Measurements from ENCODE around the gene MED27. TPM values are rescaled to one million over a fixed set of nuclear protein-coding genes. Genes with fewer than 3 reads are reported as not detected.

The MED27 gene
- total and polyA plus RNA-seq, 7 experiments from 2014 or later: 11.5 to 44.2 (median 25.7) TPM

GRCh38 chr9:131999692-132000551, 79.7 kb downstream of the MED27 start:
- Mint-ChIP-seq H3K36me3 (peaks cover 10 to 39% (median 25%) of the 10 kb centered on the region in 5 donors), H3K27me3 (no peaks in the 10 kb centered on the region), H3K27ac (peak overlapping the region in 1 of 9 donors; percentile 38), H3K9me3 (peaks cover 0 to 2% (median 0%) of the 10 kb centered on the region in 11 donors), H3K4me1 (peaks cover 10 to 45% (median 26%) of the 10 kb centered on the region in 7 donors), H3K4me3 (no peak overlapping the region)
- no peak overlapping the region for H3K27ac ChIP-seq (ENCODE audit: low read depth, low read length)
- ChIA-PET CTCF (no interaction called here), POLR2A (no interaction called here)
- no peaks in the 10 kb centered on the region for H3K9me3 ChIP-seq (ENCODE audit: control insufficient read depth in 2 of 3, low read length in 3 of 3)
- ATAC-seq (no peak), DNase-seq (no peak)
- no peaks in the 10 kb centered on the region for H3K27me3 ChIP-seq (ENCODE audit: control insufficient read depth in 2 of 2, insufficient read depth in 2 of 2, low read length in 2 of 2)
- no peaks in the 10 kb centered on the region for H3K4me1 ChIP-seq (ENCODE audit: control insufficient read depth in 2 of 2, insufficient read depth in 2 of 2, low read length in 2 of 2)
- H3K36me3 ChIP-seq (ENCODE audit: control insufficient read depth in 2 of 3, insufficient read depth in 3 of 3, low read length in 3 of 3): peaks cover 0 to 11% (median 0%) of the 10 kb centered on the region in 3 experiments
- no peak overlapping the region for H3K4me3 ChIP-seq (ENCODE audit: low read length)
- intact Hi-C loops (cut with micrococcal nuclease): no loop called here

- Mint-ChIP-seq H3K4me1 (peaks cover 6 to 27% (median 11%) of the 10 kb centered on the region in 7 donors), H3K27ac (no peak overlapping the region), H3K4me3 (no peak overlapping the region), H3K36me3 (peaks cover 10 to 47% (median 28%) of the 10 kb centered on the region in 5 donors), H3K9me3 (peaks cover 0 to 2% (median 0%) of the 10 kb centered on the region in 11 donors), H3K27me3 (no peaks in the 10 kb centered on the region)
- Histone ChIP-seq H3K4me3 (ENCODE audit: low read length) (no peak overlapping the region), H3K36me3 (ENCODE audit: control insufficient read depth in 2 of 3, insufficient read depth in 3 of 3, low read length in 3 of 3) (peaks cover 0 to 16% (median 0%) of the 10 kb centered on the region in 3 experiments), H3K27me3 (ENCODE audit: control insufficient read depth in 2 of 2, insufficient read depth in 2 of 2, low read length in 2 of 2) (no peaks in the 10 kb centered on the region), H3K4me1 (ENCODE audit: control insufficient read depth in 2 of 2, insufficient read depth in 2 of 2, low read length in 2 of 2) (no peaks in the 10 kb centered on the region), H3K9me3 (ENCODE audit: control insufficient read depth in 2 of 3, low read length in 3 of 3) (no peaks in the 10 kb centered on the region), H3K27ac (ENCODE audit: low read depth, low read length) (no peak overlapping the region)
- intact Hi-C loops (cut with micrococcal nuclease): no loop called here
- ATAC-seq (no peak), DNase-seq (no peak)
- ChIA-PET POLR2A (no interaction called here), CTCF (no interaction called here)
These were observed 81.9 kb downstream of the MED27 start for GRCh38 chr9:131997779-131998178.

- H3K4me3 ChIP-seq (ENCODE audit: low read length): no peak overlapping the region
- H3K27ac ChIP-seq (ENCODE audit: low read depth, low read length): no peak overlapping the region
- ChIA-PET CTCF (interaction anchor here (0.6 kb wide), 1 partner anchor 236 kb away, joined by 3 read pairs; no protein-coding TSS in a partner anchor), POLR2A (no interaction called here)
- peaks cover 6 to 22% (median 11%) of the 10 kb centered on the region in 7 donors for H3K4me1 Mint-ChIP-seq
- no peak for ATAC-seq
- H3K4me1 ChIP-seq (ENCODE audit: control insufficient read depth in 2 of 2, insufficient read depth in 2 of 2, low read length in 2 of 2): no peaks in the 10 kb centered on the region
- H3K36me3 Mint-ChIP-seq: peaks cover 8 to 44% (median 29%) of the 10 kb centered on the region in 5 donors
- no peaks in the 10 kb centered on the region for H3K9me3 ChIP-seq (ENCODE audit: control insufficient read depth in 2 of 3, low read length in 3 of 3)
- no peaks in the 10 kb centered on the region for H3K27me3 ChIP-seq (ENCODE audit: control insufficient read depth in 2 of 2, insufficient read depth in 2 of 2, low read length in 2 of 2)
- no peak overlapping the region for H3K4me3 Mint-ChIP-seq
- H3K27ac Mint-ChIP-seq: no peak overlapping the region
- intact Hi-C loops (cut with micrococcal nuclease): no loop called here
- peaks cover 0 to 2% (median 0%) of the 10 kb centered on the region in 11 donors for H3K9me3 Mint-ChIP-seq
- H3K36me3 ChIP-seq (ENCODE audit: control insufficient read depth in 2 of 3, insufficient read depth in 3 of 3, low read length in 3 of 3): peaks cover 0 to 16% (median 0%) of the 10 kb centered on the region in 3 experiments
- no peaks in the 10 kb centered on the region for H3K27me3 Mint-ChIP-seq
- no peak for DNase-seq
These were observed 82.6 kb downstream of the MED27 start for GRCh38 chr9:131997076-131997475.

- Histone ChIP-seq H3K27ac (ENCODE audit: low read depth, low read length) (no peak overlapping the region), H3K9me3 (ENCODE audit: control insufficient read depth in 2 of 3, low read length in 3 of 3) (no peaks in the 10 kb centered on the region), H3K4me3 (ENCODE audit: low read length) (no peak overlapping the region), H3K4me1 (ENCODE audit: control insufficient read depth in 2 of 2, insufficient read depth in 2 of 2, low read length in 2 of 2) (no peaks in the 10 kb centered on the region), H3K27me3 (ENCODE audit: control insufficient read depth in 2 of 2, insufficient read depth in 2 of 2, low read length in 2 of 2) (no peaks in the 10 kb centered on the region), H3K36me3 (ENCODE audit: control insufficient read depth in 2 of 3, insufficient read depth in 3 of 3, low read length in 3 of 3) (peaks cover 0 to 16% (median 0%) of the 10 kb centered on the region in 3 experiments)
- Mint-ChIP-seq H3K27ac (no peak overlapping the region), H3K9me3 (no peaks in the 10 kb centered on the region), H3K4me1 (peaks cover 4 to 13% (median 6%) of the 10 kb centered on the region in 7 donors), H3K36me3 (peaks cover 5 to 38% (median 23%) of the 10 kb centered on the region in 5 donors), H3K4me3 (no peak overlapping the region), H3K27me3 (no peaks in the 10 kb centered on the region)
- ChIA-PET CTCF (no interaction called here), POLR2A (no interaction called here)
- ATAC-seq: no peak
- intact Hi-C loops (cut with micrococcal nuclease): no loop called here
- no peak for DNase-seq
These were observed 84.3 kb downstream of the MED27 start for GRCh38 chr9:131995382-131995781.

- Histone ChIP-seq H3K27ac (ENCODE audit: low read depth, low read length) (no peak overlapping the region), H3K27me3 (ENCODE audit: control insufficient read depth in 2 of 2, insufficient read depth in 2 of 2, low read length in 2 of 2) (no peaks in the 10 kb centered on the region), H3K36me3 (ENCODE audit: control insufficient read depth in 2 of 3, insufficient read depth in 3 of 3, low read length in 3 of 3) (peaks cover 0 to 16% (median 0%) of the 10 kb centered on the region in 3 experiments), H3K9me3 (ENCODE audit: control insufficient read depth in 2 of 3, low read length in 3 of 3) (no peaks in the 10 kb centered on the region), H3K4me1 (ENCODE audit: control insufficient read depth in 2 of 2, insufficient read depth in 2 of 2, low read length in 2 of 2) (no peaks in the 10 kb centered on the region), H3K4me3 (ENCODE audit: low read length) (no peak overlapping the region)
- no peak for ATAC-seq
- peaks cover 5 to 38% (median 23%) of the 10 kb centered on the region in 5 donors for H3K36me3 Mint-ChIP-seq
- H3K4me3 Mint-ChIP-seq: no peak overlapping the region
- H3K27me3 Mint-ChIP-seq: no peaks in the 10 kb centered on the region
- no peaks in the 10 kb centered on the region for H3K9me3 Mint-ChIP-seq
- CTCF ChIA-PET: no interaction called here
- no peak for DNase-seq
- H3K27ac Mint-ChIP-seq: no peak overlapping the region
- H3K4me1 Mint-ChIP-seq: peaks cover 0 to 10% (median 3%) of the 10 kb centered on the region in 7 donors
- POLR2A ChIA-PET: no interaction called here
- intact Hi-C loops (cut with micrococcal nuclease): no loop called here
These were observed 85.1 kb downstream of the MED27 start for GRCh38 chr9:131994364-131995125.

- ATAC-seq (no peak), DNase-seq (no peak)
- CTCF ChIA-PET: no interaction called here
- no peak overlapping the region for H3K4me3 ChIP-seq (ENCODE audit: low read length)
- Mint-ChIP-seq H3K4me1 (peaks cover 0 to 8% (median 0%) of the 10 kb centered on the region in 7 donors), H3K4me3 (no peak overlapping the region), H3K27me3 (no peaks in the 10 kb centered on the region), H3K9me3 (no peaks in the 10 kb centered on the region), H3K36me3 (peaks cover 5 to 33% (median 19%) of the 10 kb centered on the region in 5 donors), H3K27ac (no peak overlapping the region)
- no peaks in the 10 kb centered on the region for H3K4me1 ChIP-seq (ENCODE audit: control insufficient read depth in 2 of 2, insufficient read depth in 2 of 2, low read length in 2 of 2)
- H3K9me3 ChIP-seq (ENCODE audit: control insufficient read depth in 2 of 3, low read length in 3 of 3): no peaks in the 10 kb centered on the region
- H3K27me3 ChIP-seq (ENCODE audit: control insufficient read depth in 2 of 2, insufficient read depth in 2 of 2, low read length in 2 of 2): no peaks in the 10 kb centered on the region
- H3K27ac ChIP-seq (ENCODE audit: low read depth, low read length): no peak overlapping the region
- H3K36me3 ChIP-seq (ENCODE audit: control insufficient read depth in 2 of 3, insufficient read depth in 3 of 3, low read length in 3 of 3): peaks cover 0 to 16% (median 0%) of the 10 kb centered on the region in 3 experiments
- intact Hi-C loops (cut with micrococcal nuclease): no loop called here
- POLR2A ChIA-PET: interaction anchor here (0.7 kb wide), 1 partner anchor 77 kb away, joined by 3 read pairs; no protein-coding TSS in a partner anchor
These were observed 86.6 kb downstream of the MED27 start for GRCh38 chr9:131992906-131993657.

Measured in naive thymus-derived CD4-positive, alpha-beta T cell (primary cell).